K562 (cell line): ENCODE results near the gene ELOB.

Experiments used
- CBX1 ChIP-seq: sonication (generic); IDR thresholded peaks from 2 replicates; pipeline ENCODE4 v1.6.1; 2016; ENCODE audit warnings: antibody characterized with exemption, low read depth, mild to moderate bottlenecking
- CTCF ChIP-seq, 3 experiments: IDR thresholded peaks in 2 of 3; conservative IDR thresholded peaks in 1 of 3; 2 replicates each; pipeline ENCODE4 v1.5.1; 2011 to 2012; ENCODE audit warnings: low read length in 3 of 3, mild to moderate bottlenecking in 3 of 3, control low read depth in 2 of 3, improper control_type of control experiment in 1 of 3, inconsistent platforms in 1 of 3, low read depth in 1 of 3, mixed read lengths in 1 of 3, moderate library complexity in 1 of 3; ENCODE audit not compliant: insufficient read depth in 2 of 3
- JUNB ChIP-seq: fragments of 450-650 bp; formaldehyde crosslinking; conservative IDR thresholded peaks from 2 replicates; pipeline ENCODE4 v1.4.0; 2020; ENCODE audit warnings: mild to moderate bottlenecking
- JUND ChIP-seq, 2 experiments: IDR thresholded peaks; 2 replicates in 1 of 2; 3 replicates in 1 of 2; pipeline ENCODE4 v1.6.1; 2011; ENCODE audit warnings: borderline replicate concordance in 2 of 2, low read depth in 2 of 2, low read length in 2 of 2, improper control_type of control experiment in 1 of 2, missing biosample characterization in 1 of 2, missing genetic modification characterization in 1 of 2, missing genetic modification reagents in 1 of 2
- NFE2 ChIP-seq: IDR thresholded peaks from 2 replicates; pipeline ENCODE4 v1.6.1; 2014; ENCODE audit warnings: antibody characterized with exemption, low read depth
- POLR3A ChIP-seq: IDR thresholded peaks from 2 replicates; pipeline ENCODE4 v1.6.1; 2011; ENCODE audit warnings: borderline replicate concordance, mild to moderate bottlenecking, moderate library complexity; ENCODE audit not compliant: insufficient read length, insufficient read depth; ENCODE audit errors: extremely low read depth
- RBM25 ChIP-seq: fragments of 200-400 bp; formaldehyde crosslinking; IDR thresholded peaks from 2 replicates; pipeline ENCODE4 v1.6.1; 2018; ENCODE audit warnings: low read length, low read depth, moderate library complexity; ENCODE audit not compliant: severe bottlenecking
- STAG1 ChIP-seq: sonication (generic); formaldehyde crosslinking; IDR thresholded peaks from 2 replicates; pipeline ENCODE4 v1.5.0; 2020; ENCODE audit warnings: missing genetic modification reagents, borderline replicate concordance
- TSC22D4 ChIP-seq: fragments of 450-650 bp; IDR thresholded peaks from 2 replicates; pipeline ENCODE4 v1.6.1; 2016; ENCODE audit warnings: missing genetic modification characterization, missing biosample characterization, control low read depth
- WHSC1 ChIP-seq: IDR thresholded peaks from one replicate; pipeline ENCODE4 v1.6.1; 2012; ENCODE audit warnings: low read length, control low read depth, inconsistent platforms
- ZEB2 ChIP-seq: fragments of 450-650 bp; IDR thresholded peaks from 2 replicates; pipeline ENCODE4 v1.6.1; 2016

- TF ChIP-seq RBM25, result no peak
- TF ChIP-seq CBX1, result 0 out of 2 replicates have a peak, but pooled peaks have one; percentile 15
- no peak for TF ChIP-seq POLR3A
- no peak for TF ChIP-seq CTCF (IDR thresholded peaks at IDR 0.05 in 2 of 3, conservative IDR thresholded peaks at IDR 0.05 in 1 of 3; ENCODE audit: insufficient read depth in 2 of 3, low read depth in 1 of 3, low read length in 3 of 3)
- TF ChIP-seq JUNB, result no peak
- no peak for TF ChIP-seq STAG1 (CRISPR knock-in tag)
- TF ChIP-seq ZEB2, result no peak
- TF ChIP-seq WHSC1, result no peak
- no peak for TF ChIP-seq TSC22D4
- TF ChIP-seq NFE2, result no peak
- TF ChIP-seq JUND (IDR thresholded peaks at IDR 0.05; ENCODE audit: borderline replicate concordance, low read depth, low read length), result no peak
- no peak for TF ChIP-seq JUND (tag; IDR thresholded peaks at IDR 0.05; ENCODE audit: borderline replicate concordance, low read depth, low read length)
Measured at GRCh38 chr16:2751577-2752034, 25.5 kb downstream of the ELOB start.
